GM23338 (cell line): Measurements from ENCODE around the gene IGSF6.
"Not testable (repeated sequence)": the region's sequence is repeated elsewhere in the genome, so short reads cannot be mapped to it uniquely, and the experiment has no call there.

ENCODE experiments used
- CREB1 ChIP-seq: fragments of 250-450 bp; sonication (Bioruptor Pico); IDR thresholded peaks from 2 replicates; pipeline ENCODE4 v1.5.0; 2020; ENCODE audit warnings: low read depth, mild to moderate bottlenecking, moderate library complexity
- CTCF ChIP-seq, 2 experiments: fragments of 200-600 bp in 1 of 2; sonication (generic) in 1 of 2; conservative IDR thresholded peaks; 2 replicates each; pipeline versions ENCODE4 v1.5.1 to v1.6.1; 2016 to 2017; ENCODE audit warnings: antibody characterized with exemption in 2 of 2, low read depth in 2 of 2, mild to moderate bottlenecking in 2 of 2, moderate library complexity in 1 of 2
- ETS1 ChIP-seq: IDR thresholded peaks from 2 replicates; pipeline ENCODE4 v1.6.1; 2016; ENCODE audit warnings: antibody characterized with exemption
- EZH2 ChIP-seq: fragments of 200-600 bp; sonication (generic); IDR thresholded peaks from one replicate; pipeline ENCODE4 v1.8.0; 2017; ENCODE audit warnings: antibody characterized with exemption, mild to moderate bottlenecking, low read depth; ENCODE audit not compliant: unreplicated experiment
- EZH2phosphoT487 ChIP-seq: fragments of 200-600 bp; sonication (generic); IDR thresholded peaks from one replicate; pipeline ENCODE4 v1.8.1; 2018; ENCODE audit warnings: antibody characterized with exemption; ENCODE audit not compliant: unreplicated experiment
- JUNB ChIP-seq: IDR thresholded peaks from one replicate; pipeline ENCODE4 v1.6.1; 2016; ENCODE audit warnings: antibody characterized with exemption; ENCODE audit not compliant: unreplicated experiment
- NANOG ChIP-seq: IDR thresholded peaks from 2 replicates; pipeline ENCODE4 v1.6.1; 2016; ENCODE audit warnings: antibody characterized with exemption, borderline replicate concordance
- POLR2AphosphoS5 ChIP-seq: IDR thresholded peaks from 2 replicates; pipeline ENCODE4 v1.6.1; 2016; ENCODE audit warnings: antibody characterized with exemption, low read depth
- REST ChIP-seq: IDR thresholded peaks from one replicate; pipeline ENCODE4 v1.6.1; 2018; ENCODE audit warnings: antibody characterized with exemption; ENCODE audit not compliant: unreplicated experiment
- STAT1 ChIP-seq: IDR thresholded peaks from one replicate; pipeline ENCODE4 v1.6.1; 2016; ENCODE audit warnings: antibody characterized with exemption; ENCODE audit not compliant: unreplicated experiment
- ZNF114 ChIP-seq: fragments of 250-450 bp; sonication (Bioruptor Pico); IDR thresholded peaks from 2 replicates; pipeline ENCODE4 v1.5.0; 2020; ENCODE audit warnings: mild to moderate bottlenecking, moderate library complexity
- ZNF331 ChIP-seq: fragments of 250-450 bp; sonication (Bioruptor Pico); IDR thresholded peaks from 2 replicates; pipeline ENCODE4 v1.5.0; 2020; ENCODE audit warnings: low read depth, mild to moderate bottlenecking, moderate library complexity
- ZNF462 ChIP-seq: fragments of 250-450 bp; sonication (Bioruptor Pico); IDR thresholded peaks from 2 replicates; pipeline ENCODE4 v1.5.0; 2020; ENCODE audit warnings: mild to moderate bottlenecking, moderate library complexity

GRCh38 chr16:21690967-21691366 is 38.6 kb upstream of the IGSF6 start:
- TF ChIP-seq CTCF (conservative IDR thresholded peaks at IDR 0.05; ENCODE audit: low read depth in 2 of 2); REST; EZH2; JUNB; POLR2AphosphoS5; EZH2phosphoT487; CREB1; NANOG; ETS1; ZNF114 (CRISPR knock-in tag); ZNF331 (CRISPR knock-in tag); STAT1; ZNF462: not testable (repeated sequence)
